Measurements from ENCODE around the gene IKZF3.
"Not testable (repeated sequence)": the region's sequence is repeated elsewhere in the genome, so short reads cannot be mapped to it uniquely, and the experiment has no call there.

- TF ChIP-seq CTCF (IDR thresholded peaks at IDR 0.05; ENCODE audit: insufficient read depth, low read depth, low read length); EZH2 (IDR thresholded peaks at IDR 0.05; ENCODE audit: insufficient read depth, low read length): not testable (repeated sequence)
Measured at GRCh38 chr17:39748444-39749034, 115.6 kb downstream of the IKZF3 start.
